ENCODE measurements around the gene LCN6. TPM values are rescaled to one million over a fixed set of nuclear protein-coding genes. Genes with fewer than 3 reads are reported as not detected.

The LCN6 gene
- total and polyA plus RNA-seq, 10 of the 15 experiments (the other 5 are each of a cell fraction or from before 2014, with no cell fraction given): not detected

- WGBS (ENCODE audit: insufficient coverage, insufficient replicate concordance, low lambda C conversion rate, missing lambda C conversion rate): 41% methylated on average over 8 of the region's 13 CpGs
- no peak overlapping the region for H3K27ac ChIP-seq (ENCODE audit: control insufficient read depth, insufficient read depth)
- peaks cover 11% of the 10 kb centered on the region for H3K4me1 ChIP-seq (ENCODE audit: control insufficient read depth, insufficient read depth, low read length)
- H2AFZ ChIP-seq (ENCODE audit: control insufficient read depth, low read depth, low read length): no peak overlapping the region
- H3K27me3 ChIP-seq (replicated peaks in 1 of 2; ENCODE audit: control insufficient read depth in 2 of 2, insufficient read depth in 2 of 2, low read length in 1 of 2): no peaks in the 10 kb centered on the region
- H3K36me3 ChIP-seq (ENCODE audit: control insufficient read depth in 2 of 2, insufficient read depth in 2 of 2, low read length in 1 of 2): no peaks in the 10 kb centered on the region
- H3K4me3 ChIP-seq: no peak overlapping the region
- ChIA-PET CTCF (interaction anchor here (0.7 to 2.8 kb wide), 5 partner anchors 17 to 45 kb away, joined by 3 to 16 read pairs (median 3); no protein-coding TSS in a partner anchor), SMC1A (ENCODE audit: uncharacterized antibody, unreplicated experiment) (no interaction called here), POLR2A (interaction anchor here (0.6 to 1.4 kb wide), 2 partner anchors 16 to 357 kb away, joined by 3 to 5 read pairs; no protein-coding TSS in a partner anchor), RAD21 (ENCODE audit: unreplicated experiment) (no interaction called here)
- FAIRE-seq (no peak), DNase-seq (ENCODE audit: low read depth, low spot score) (no peak), ATAC-seq (no peak)
- in situ Hi-C loops (cut with MboI): no loop called here
- no peaks in the 10 kb centered on the region for H3K79me2 ChIP-seq (ENCODE audit: control insufficient read depth, insufficient read depth, low read length)
- H3K4me2 ChIP-seq (ENCODE audit: control insufficient read depth, insufficient read depth): no peak overlapping the region
- intact Hi-C loops (cut with micrococcal nuclease; ENCODE audit: unreplicated experiment): no loop called here
- H4K20me1 ChIP-seq (ENCODE audit: control insufficient read depth, insufficient read depth): no peaks in the 10 kb centered on the region
- no peaks in the 10 kb centered on the region; the same call in 2 of the 3 replicates for H3K9me3 ChIP-seq (replicated peaks; ENCODE audit: control insufficient read depth, insufficient read depth, low read length)
- BruUV-seq (replicated peaks): no TSS peak
- H3K9ac ChIP-seq (ENCODE audit: control insufficient read depth, insufficient read depth, low read length): no peak overlapping the region
- TF ChIP-seq BCL11A (IDR thresholded peaks at IDR 0.05; ENCODE audit: low read depth, low read length) (no peak), IRF5 (IDR thresholded peaks at IDR 0.05; ENCODE audit: borderline replicate concordance) (no peak), SUPT20H (IDR thresholded peaks at IDR 0.05; ENCODE audit: borderline replicate concordance, control insufficient read depth, low read depth, low read length) (no peak), RELB (IDR thresholded peaks at IDR 0.05; ENCODE audit: low read depth) (no peak), ELK1 (IDR thresholded peaks at IDR 0.05; ENCODE audit: low read depth, low read length) (no peak), ZSCAN29 (IDR thresholded peaks at IDR 0.05) (no peak), KDM1A (IDR thresholded peaks at IDR 0.05; ENCODE audit: borderline replicate concordance) (no peak), LARP7 (IDR thresholded peaks at IDR 0.05) (no peak), FOXM1 (IDR thresholded peaks at IDR 0.05; ENCODE audit: low read depth, low read length) (no peak), SRF (IDR thresholded peaks at IDR 0.05; ENCODE audit: low read depth in 2 of 2, low read length in 2 of 2) (no peak), POLR2A (IDR thresholded peaks at IDR 0.05; ENCODE audit: low read depth, low read length) (no peak), ZNF384 (IDR thresholded peaks at IDR 0.05; ENCODE audit: borderline replicate concordance, low read depth, low read length) (no peak)
Observed at GRCh38 chr9:136761545-136761981, 13.2 kb upstream of the LCN6 start.
